ENCODE results near the gene CHML.
A peak's percentile ranks its signal among the peaks of the same experiment; 100 is the strongest.
"Not testable (repeated sequence)": the region's sequence is repeated elsewhere in the genome, so short reads cannot be mapped to it uniquely, and the experiment has no call there.

The CHML gene

GRCh38 chr1:241640149-241640866 lies at the start of gene CHML, which contains the start of gene OPN3:
Gene CHML (minus strand): TSS chr1:241640369. CDS start chr1:241635766, 4,603 bp downstream.
Gene OPN3 (minus strand): TSS chr1:241640369. CDS start chr1:241640254, 115 bp downstream.
- peak within 1 kb of the TSS; percentile 98 for H3K4me3 ChIP-seq (ENCODE audit: control insufficient read depth, low read depth, low read length)
- no peak for TF ChIP-seq CTCF (IDR thresholded peaks at IDR 0.05; ENCODE audit: control insufficient read depth, insufficient read depth, low read depth, low read length, missing control alignments)
- DNase-seq (ENCODE audit: low read depth) = peak; percentile 27

- H3K4me3 ChIP-seq (ENCODE audit: control insufficient read depth, low read depth, low read length) = no peak overlapping the region
- DNase-seq (ENCODE audit: low read depth) = no peak
- TF ChIP-seq CTCF (IDR thresholded peaks at IDR 0.05; ENCODE audit: control insufficient read depth, insufficient read depth, low read depth, low read length, missing control alignments) = no peak
These were observed 48.8 kb upstream of the CHML start for GRCh38 chr1:241688940-241689368.

GRCh38 chr1:241684108-241684507 lies 43.9 kb upstream of the CHML start:
- H3K4me3 ChIP-seq (ENCODE audit: control insufficient read depth, low read depth, low read length) = no peak overlapping the region
- no peak for TF ChIP-seq CTCF (IDR thresholded peaks at IDR 0.05; ENCODE audit: control insufficient read depth, insufficient read depth, low read depth, low read length, missing control alignments)
- DNase-seq (ENCODE audit: low read depth) = no peak

GRCh38 chr1:241682921-241683320 lies 42.8 kb upstream of the CHML start:
- TF ChIP-seq CTCF (IDR thresholded peaks at IDR 0.05; ENCODE audit: control insufficient read depth, insufficient read depth, low read depth, low read length, missing control alignments) = no peak
- no peak overlapping the region for H3K4me3 ChIP-seq (ENCODE audit: control insufficient read depth, low read depth, low read length)
- DNase-seq (ENCODE audit: low read depth) = no peak

GRCh38 chr1:241681861-241682448 lies 41.8 kb upstream of the CHML start:
- not testable (repeated sequence) for DNase-seq (ENCODE audit: low read depth); H3K4me3 ChIP-seq (ENCODE audit: control insufficient read depth, low read depth, low read length)

- DNase-seq (ENCODE audit: low read depth) = no peak
- no peak for TF ChIP-seq CTCF (IDR thresholded peaks at IDR 0.05; ENCODE audit: control insufficient read depth, insufficient read depth, low read depth, low read length, missing control alignments)
- H3K4me3 ChIP-seq (ENCODE audit: control insufficient read depth, low read depth, low read length) = no peak overlapping the region
These were observed 39.8 kb upstream of the CHML start for GRCh38 chr1:241679961-241680360.

- no peak overlapping the region for H3K4me3 ChIP-seq (ENCODE audit: control insufficient read depth, low read depth, low read length)
- no peak for DNase-seq (ENCODE audit: low read depth)
- TF ChIP-seq CTCF (IDR thresholded peaks at IDR 0.05; ENCODE audit: control insufficient read depth, insufficient read depth, low read depth, low read length, missing control alignments) = no peak
These were observed 39.2 kb upstream of the CHML start for GRCh38 chr1:241679404-241679803.

All from AG09309 (cell line).